Activated T-cell treated with anti-CD3 and anti-CD28 coated beads, Interleukin-2, amount 50 U/mL, for 4 hours (primary cell): ENCODE data around the gene PSMD6. TPM values are rescaled to one million over a fixed set of nuclear protein-coding genes. Genes with fewer than 3 reads are reported as not detected.
A peak's percentile ranks its signal among the peaks of the same experiment; 100 is the strongest.

Source experiments
- ATAC-seq, 2 donors: fragments of 200-7000 bp; cut with Tn5 transposase; one replicate each; pipeline ENCODE4 v1.10.0; 2021
- DNase-seq: peaks from one replicate; pipeline ENCODE4 v3.0.0-alpha.2; 2020
- H3K27me3 Mint-ChIP-seq: one replicate; pipeline ENCODE4 v1.8.0; 2021; ENCODE audit warnings: low read depth, mixed read lengths
- H3K36me3 Mint-ChIP-seq: one replicate; pipeline ENCODE4 v1.8.0; 2022; ENCODE audit warnings: mixed read lengths; ENCODE audit not compliant: insufficient read depth
- H3K4me1 Mint-ChIP-seq: one replicate; pipeline ENCODE4 v1.8.0; 2021; ENCODE audit warnings: low read depth, mixed read lengths
- H3K4me3 Mint-ChIP-seq: one replicate; pipeline ENCODE4 v1.8.0; 2021; ENCODE audit warnings: mild to moderate bottlenecking, moderate library complexity, mixed read lengths
- H3K9me3 Mint-ChIP-seq: one replicate; pipeline ENCODE4 v1.8.0; 2021; ENCODE audit warnings: mixed read lengths
- total RNA-seq, 3 donors: library from RNA; stranded (reverse); gene quantifications; one replicate each; pipeline ENCODE4 v1.2.1, GENCODE V29; 2021

PSMD6 gene
- total RNA-seq, 3 donors from 2014 or later, result 198 to 222 (median 214) TPM

- Mint-ChIP-seq H3K27me3 (no peaks in the 10 kb centered on the region), H3K4me1 (peaks cover 14% of the 10 kb centered on the region), H3K36me3 (peaks cover 56% of the 10 kb centered on the region), H3K4me3 (no peak overlapping the region), H3K9me3 (no peaks in the 10 kb centered on the region)
- ATAC-seq, result no peak
- no peak for DNase-seq
These were observed 13.8 kb downstream of the PSMD6 start for GRCh38 chr3:64009528-64009927.

GRCh38 chr3:64008487-64009351 is 14.6 kb downstream of the PSMD6 start:
- ATAC-seq (no peak), DNase-seq (no peak)
- no peak overlapping the region for H3K4me3 Mint-ChIP-seq
- peaks cover 49% of the 10 kb centered on the region for H3K36me3 Mint-ChIP-seq
- no peaks in the 10 kb centered on the region for H3K9me3 Mint-ChIP-seq
- peaks cover 9% of the 10 kb centered on the region for H3K4me1 Mint-ChIP-seq
- no peaks in the 10 kb centered on the region for H3K27me3 Mint-ChIP-seq

- Mint-ChIP-seq H3K36me3 (peaks cover 47% of the 10 kb centered on the region), H3K4me1 (peaks cover 9% of the 10 kb centered on the region), H3K27me3 (no peaks in the 10 kb centered on the region), H3K9me3 (no peaks in the 10 kb centered on the region), H3K4me3 (no peak overlapping the region)
- DNase-seq, result no peak
- ATAC-seq, result no peak
These were observed 15.3 kb downstream of the PSMD6 start for GRCh38 chr3:64008017-64008416.

GRCh38 chr3:64003589-64003988 is 19.7 kb downstream of the PSMD6 start:
- Mint-ChIP-seq H3K36me3 (peaks cover 39% of the 10 kb centered on the region), H3K4me1 (peaks cover 10% of the 10 kb centered on the region), H3K4me3 (no peak overlapping the region), H3K27me3 (no peaks in the 10 kb centered on the region), H3K9me3 (no peaks in the 10 kb centered on the region)
- DNase-seq (no peak), ATAC-seq (no peak)

GRCh38 chr3:64002233-64002632 is 21.1 kb downstream of the PSMD6 start:
- no peaks in the 10 kb centered on the region for H3K27me3 Mint-ChIP-seq
- H3K4me3 Mint-ChIP-seq, result no peak overlapping the region
- peaks cover 8% of the 10 kb centered on the region for H3K4me1 Mint-ChIP-seq
- no peak for DNase-seq
- ATAC-seq, result no peak
- H3K9me3 Mint-ChIP-seq, result no peaks in the 10 kb centered on the region
- H3K36me3 Mint-ChIP-seq, result peaks cover 43% of the 10 kb centered on the region

- Mint-ChIP-seq H3K36me3 (peaks cover 56% of the 10 kb centered on the region), H3K4me1 (peaks cover 12% of the 10 kb centered on the region), H3K4me3 (no peak overlapping the region), H3K27me3 (no peaks in the 10 kb centered on the region), H3K9me3 (no peaks in the 10 kb centered on the region)
- ATAC-seq, result no peak
- DNase-seq, result no peak
These were observed 22.7 kb downstream of the PSMD6 start for GRCh38 chr3:64000453-64001055.

- H3K36me3 Mint-ChIP-seq, result peaks cover 66% of the 10 kb centered on the region
- peaks cover 22% of the 10 kb centered on the region for H3K4me1 Mint-ChIP-seq
- H3K9me3 Mint-ChIP-seq, result no peaks in the 10 kb centered on the region
- no peak for ATAC-seq
- no peaks in the 10 kb centered on the region for H3K27me3 Mint-ChIP-seq
- H3K4me3 Mint-ChIP-seq, result no peak overlapping the region
- no peak for DNase-seq
These were observed 24.2 kb downstream of the PSMD6 start for GRCh38 chr3:63998852-63999754.

- no peak for ATAC-seq
- no peaks in the 10 kb centered on the region for H3K27me3 Mint-ChIP-seq
- H3K4me3 Mint-ChIP-seq, result no peak overlapping the region
- no peak for DNase-seq
- no peaks in the 10 kb centered on the region for H3K9me3 Mint-ChIP-seq
- H3K36me3 Mint-ChIP-seq, result peaks cover 65% of the 10 kb centered on the region
- H3K4me1 Mint-ChIP-seq, result peaks cover 24% of the 10 kb centered on the region
These were observed 28.2 kb downstream of the PSMD6 start for GRCh38 chr3:63995086-63995485.

- Mint-ChIP-seq H3K27me3 (no peaks in the 10 kb centered on the region), H3K4me1 (peaks cover 25% of the 10 kb centered on the region), H3K4me3 (no peak overlapping the region), H3K9me3 (no peaks in the 10 kb centered on the region), H3K36me3 (peaks cover 64% of the 10 kb centered on the region)
- peak; percentile 87 to 93 for ATAC-seq
- peak; percentile 33 for DNase-seq
These were observed 29.6 kb downstream of the PSMD6 start for GRCh38 chr3:63993653-63994079.

GRCh38 chr3:63992516-63993209 is 30.6 kb downstream of the PSMD6 start:
- no peaks in the 10 kb centered on the region for H3K9me3 Mint-ChIP-seq
- H3K36me3 Mint-ChIP-seq, result peaks cover 65% of the 10 kb centered on the region
- ATAC-seq, result no peak
- no peak for DNase-seq
- no peaks in the 10 kb centered on the region for H3K27me3 Mint-ChIP-seq
- H3K4me3 Mint-ChIP-seq, result no peak overlapping the region
- H3K4me1 Mint-ChIP-seq, result peaks cover 27% of the 10 kb centered on the region

- Mint-ChIP-seq H3K9me3 (no peaks in the 10 kb centered on the region), H3K27me3 (no peaks in the 10 kb centered on the region), H3K36me3 (peaks cover 66% of the 10 kb centered on the region), H3K4me3 (no peak overlapping the region), H3K4me1 (peaks cover 33% of the 10 kb centered on the region)
- DNase-seq (no peak), ATAC-seq (no peak)
These were observed 31.6 kb downstream of the PSMD6 start for GRCh38 chr3:63991666-63992065.

GRCh38 chr3:63990733-63991132 is 32.6 kb downstream of the PSMD6 start:
- Mint-ChIP-seq H3K4me3 (no peak overlapping the region), H3K9me3 (no peaks in the 10 kb centered on the region), H3K36me3 (peaks cover 62% of the 10 kb centered on the region), H3K4me1 (peaks cover 38% of the 10 kb centered on the region), H3K27me3 (no peaks in the 10 kb centered on the region)
- no peak for ATAC-seq
- no peak for DNase-seq

- Mint-ChIP-seq H3K36me3 (peaks cover 62% of the 10 kb centered on the region), H3K4me3 (no peak overlapping the region), H3K9me3 (no peaks in the 10 kb centered on the region), H3K4me1 (peaks cover 38% of the 10 kb centered on the region), H3K27me3 (no peaks in the 10 kb centered on the region)
- DNase-seq (no peak), ATAC-seq (no peak)
These were observed 33.1 kb downstream of the PSMD6 start for GRCh38 chr3:63990204-63990603.

GRCh38 chr3:63988943-63989342 is 34.4 kb downstream of the PSMD6 start:
- no peak for DNase-seq
- H3K27me3 Mint-ChIP-seq, result no peaks in the 10 kb centered on the region
- ATAC-seq, result no peak
- H3K4me3 Mint-ChIP-seq, result no peak overlapping the region
- H3K4me1 Mint-ChIP-seq, result peaks cover 39% of the 10 kb centered on the region
- no peaks in the 10 kb centered on the region for H3K9me3 Mint-ChIP-seq
- H3K36me3 Mint-ChIP-seq, result peaks cover 63% of the 10 kb centered on the region
